Body of pancreas (tissue), 4 donors: ENCODE results near the gene FAM163A.

Experiments used
- POLR2A ChIP-seq, 3 donors: fragments of 450-650 bp; IDR thresholded peaks; one replicate each; pipeline ENCODE4 v1.6.1; 2016; ENCODE audit warnings: antibody characterized with exemption in 3 of 3, mild to moderate bottlenecking in 2 of 3
- TF ChIP-seq, protein P1 (sequence below), 7 experiments: fragments of 450-650 bp in 4 of 7; fragments of 200-600 bp in 3 of 7; sonication (generic) in 3 of 7; IDR thresholded peaks; one replicate each; pipeline ENCODE4 v1.5.1; 2016 to 2019; ENCODE audit warnings: antibody characterized with exemption in 7 of 7

GRCh38 chr1:179750630-179751029 is 7.5 kb downstream of the FAM163A start:
- no peak for TF ChIP-seq POLR2A (IDR thresholded peaks at IDR 0.05)
- TF ChIP-seq, protein P1, sequence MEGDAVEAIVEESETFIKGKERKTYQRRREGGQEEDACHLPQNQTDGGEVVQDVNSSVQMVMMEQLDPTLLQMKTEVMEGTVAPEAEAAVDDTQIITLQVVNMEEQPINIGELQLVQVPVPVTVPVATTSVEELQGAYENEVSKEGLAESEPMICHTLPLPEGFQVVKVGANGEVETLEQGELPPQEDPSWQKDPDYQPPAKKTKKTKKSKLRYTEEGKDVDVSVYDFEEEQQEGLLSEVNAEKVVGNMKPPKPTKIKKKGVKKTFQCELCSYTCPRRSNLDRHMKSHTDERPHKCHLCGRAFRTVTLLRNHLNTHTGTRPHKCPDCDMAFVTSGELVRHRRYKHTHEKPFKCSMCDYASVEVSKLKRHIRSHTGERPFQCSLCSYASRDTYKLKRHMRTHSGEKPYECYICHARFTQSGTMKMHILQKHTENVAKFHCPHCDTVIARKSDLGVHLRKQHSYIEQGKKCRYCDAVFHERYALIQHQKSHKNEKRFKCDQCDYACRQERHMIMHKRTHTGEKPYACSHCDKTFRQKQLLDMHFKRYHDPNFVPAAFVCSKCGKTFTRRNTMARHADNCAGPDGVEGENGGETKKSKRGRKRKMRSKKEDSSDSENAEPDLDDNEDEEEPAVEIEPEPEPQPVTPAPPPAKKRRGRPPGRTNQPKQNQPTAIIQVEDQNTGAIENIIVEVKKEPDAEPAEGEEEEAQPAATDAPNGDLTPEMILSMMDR (IDR thresholded peaks at IDR 0.05) = no peak
